Stimulated activated naive CD8-positive, alpha-beta T cell treated with anti-CD3 and anti-CD28 coated beads, Interleukin-15, Interleukin-2, amounts not matched to agents 100 ng/mL and 50 ng/mL, for 24 hours (primary cell): ENCODE results near the gene CNTN4.
"Not testable (repeated sequence)": the region's sequence is repeated elsewhere in the genome, so short reads cannot be mapped to it uniquely, and the experiment has no call there.

Experiments used
- H3K27ac Mint-ChIP-seq: one replicate; pipeline ENCODE4 v1.8.0; 2021; ENCODE audit warnings: mild to moderate bottlenecking, mixed read lengths
- H3K27me3 Mint-ChIP-seq: one replicate; pipeline ENCODE4 v1.8.0; 2021; ENCODE audit warnings: mixed read lengths
- H3K36me3 Mint-ChIP-seq: one replicate; pipeline ENCODE4 v1.8.0; 2021; ENCODE audit warnings: low read depth, mixed read lengths
- H3K4me1 Mint-ChIP-seq: one replicate; pipeline ENCODE4 v1.8.0; 2021; ENCODE audit warnings: low read depth, mixed read lengths
- H3K4me3 Mint-ChIP-seq: one replicate; pipeline ENCODE4 v1.8.0; 2021; ENCODE audit warnings: mild to moderate bottlenecking, mixed read lengths
- H3K9me3 Mint-ChIP-seq: one replicate; pipeline ENCODE4 v1.8.0; 2021; ENCODE audit warnings: mixed read lengths

The CNTN4 gene

DNA sequence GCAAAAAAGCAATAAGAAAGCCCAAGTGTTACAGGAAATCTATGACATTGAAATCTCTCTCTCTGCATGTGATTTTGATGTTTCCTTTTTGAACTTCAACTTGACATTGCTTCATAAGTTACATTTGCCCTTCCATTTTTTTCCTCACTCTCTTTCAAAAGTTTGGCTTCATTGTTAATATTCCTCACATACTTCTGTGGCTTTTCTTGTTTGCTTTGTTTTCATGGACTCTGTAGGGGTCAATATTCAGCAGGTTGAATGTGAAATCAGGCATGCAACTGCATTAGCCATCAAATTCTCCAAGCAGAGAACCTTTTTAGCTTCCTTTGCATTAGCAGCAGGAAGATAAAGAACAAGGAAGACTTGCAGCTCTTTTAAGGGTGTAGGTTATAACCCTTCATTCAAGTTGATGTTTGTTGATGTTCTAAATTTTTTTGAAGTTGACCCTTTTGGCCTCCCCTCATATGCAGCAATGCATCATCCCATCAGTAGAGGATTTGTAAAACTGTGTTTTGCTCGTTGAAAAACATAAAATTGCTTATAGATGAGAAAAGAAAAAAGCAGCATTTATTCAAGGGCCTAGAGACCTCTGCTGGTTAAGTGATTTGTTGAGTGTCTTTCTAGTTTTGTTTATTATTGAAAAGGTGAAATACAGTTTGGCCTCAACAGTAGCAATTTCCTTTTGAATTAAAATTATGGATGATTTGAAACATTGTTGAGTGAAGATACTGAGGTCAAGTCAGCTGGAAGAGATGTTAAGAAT lies 800.1 kb downstream of the CNTN4 start:
- Mint-ChIP-seq H3K4me3 (no peak overlapping the region), H3K27ac (no peak overlapping the region), H3K9me3 (no peaks in the 10 kb centered on the region), H3K27me3 (no peaks in the 10 kb centered on the region), H3K36me3 (no peaks in the 10 kb centered on the region), H3K4me1 (no peaks in the 10 kb centered on the region)

DNA sequence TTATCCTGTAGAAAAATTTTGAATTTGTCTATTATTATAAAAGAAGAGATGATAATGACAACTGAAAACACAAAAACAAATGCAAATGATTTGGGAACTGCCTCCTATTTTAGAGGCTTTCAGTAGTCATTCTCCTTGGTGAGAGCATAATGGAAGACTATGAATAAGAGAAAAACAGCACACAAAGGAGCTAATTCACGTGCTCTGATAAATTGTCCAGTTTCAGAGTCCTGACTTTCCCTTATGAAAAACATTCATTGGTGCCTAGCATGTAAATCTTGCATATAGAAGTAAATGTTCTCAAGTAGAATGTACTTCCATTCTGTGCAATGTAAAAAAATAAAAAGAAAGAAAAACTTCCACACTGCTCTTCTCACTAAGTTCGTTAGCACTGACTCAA lies 805.4 kb downstream of the CNTN4 start:
- no peak overlapping the region for H3K4me3 Mint-ChIP-seq

DNA sequence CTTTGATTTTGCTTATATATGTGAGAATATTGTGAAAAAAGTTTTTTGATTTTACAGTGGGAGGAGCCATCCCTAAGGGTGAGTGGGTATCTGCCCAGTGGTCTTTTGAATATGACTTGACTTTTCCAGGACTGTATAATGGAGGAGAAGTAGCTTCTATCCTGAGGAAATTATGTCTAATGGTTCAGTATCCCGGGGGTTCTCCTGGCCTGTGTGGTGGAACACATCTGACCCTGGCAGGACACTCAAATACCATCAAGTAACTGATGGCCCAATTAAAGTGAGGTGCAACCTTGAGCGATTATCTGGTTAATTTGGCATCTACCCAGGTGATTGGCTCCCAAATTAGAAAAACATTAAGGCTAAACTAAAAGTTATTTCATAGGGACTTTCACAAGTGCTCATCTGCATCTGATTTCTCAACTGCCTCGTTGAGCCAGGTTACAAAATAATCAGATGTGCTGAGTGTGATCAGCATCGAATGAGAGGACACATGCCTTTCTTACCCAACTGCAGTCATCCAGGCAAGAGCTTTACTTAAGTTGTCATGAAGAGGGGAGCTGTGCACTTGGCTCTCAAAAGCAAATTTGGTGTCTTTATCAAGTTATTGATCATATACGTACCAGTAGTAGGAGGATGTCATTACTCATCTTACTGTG lies 810.2 kb downstream of the CNTN4 start:
- no peaks in the 10 kb centered on the region for H3K27me3 Mint-ChIP-seq
- no peak overlapping the region for H3K4me3 Mint-ChIP-seq
- H3K36me3 Mint-ChIP-seq: no peaks in the 10 kb centered on the region
- H3K4me1 Mint-ChIP-seq: no peaks in the 10 kb centered on the region
- no peak overlapping the region for H3K27ac Mint-ChIP-seq
- H3K9me3 Mint-ChIP-seq: no peaks in the 10 kb centered on the region

More for the DNA sequence above, 805.4 kb downstream of the CNTN4 start:
- no peak overlapping the region for H3K27ac Mint-ChIP-seq
- no peaks in the 10 kb centered on the region for H3K27me3 Mint-ChIP-seq
- H3K36me3 Mint-ChIP-seq: no peaks in the 10 kb centered on the region
- H3K9me3 Mint-ChIP-seq: no peaks in the 10 kb centered on the region
- H3K4me1 Mint-ChIP-seq: no peaks in the 10 kb centered on the region

DNA sequence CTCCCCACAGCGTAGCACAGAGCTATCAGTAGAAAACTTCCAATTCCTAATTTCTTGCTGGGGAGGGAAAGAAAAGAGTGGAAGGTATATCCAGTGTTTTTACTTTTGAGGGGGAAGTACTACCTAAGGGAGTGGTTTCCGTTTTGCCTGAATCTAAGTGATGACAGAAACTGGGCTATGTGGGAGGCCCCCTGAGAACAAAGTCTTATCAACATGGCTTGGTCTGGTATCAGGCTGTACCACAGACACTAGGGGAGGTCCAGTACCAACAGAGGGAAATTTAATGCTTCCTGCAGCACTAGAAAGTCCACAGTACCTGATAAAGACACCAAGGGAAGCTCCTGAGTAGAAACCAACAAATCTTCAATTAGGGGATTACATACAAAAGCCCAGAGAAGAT lies 812.3 kb downstream of the CNTN4 start:
- H3K27ac Mint-ChIP-seq: no peak overlapping the region

DNA sequence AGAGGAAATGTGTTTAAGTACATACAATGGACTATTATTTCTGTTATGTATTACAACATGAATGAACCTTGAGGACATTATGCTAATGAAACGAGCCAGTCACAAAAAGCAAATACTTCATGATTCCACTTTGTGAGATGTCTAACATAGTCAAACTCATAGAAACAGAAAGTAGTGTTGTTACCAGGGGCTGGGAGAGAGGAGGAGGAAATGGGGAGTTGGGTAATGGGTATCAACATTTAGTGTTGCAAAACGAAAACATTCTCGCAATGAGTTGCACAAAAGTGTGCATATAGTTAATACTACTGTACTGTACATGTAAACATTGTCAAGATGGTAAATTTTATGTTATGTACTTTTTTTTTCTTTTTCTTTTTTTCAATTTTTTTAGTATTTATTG lies 817.2 kb downstream of the CNTN4 start:
- Mint-ChIP-seq H3K4me3 (no peak overlapping the region), H3K36me3 (no peaks in the 10 kb centered on the region), H3K27me3 (no peaks in the 10 kb centered on the region), H3K4me1 (no peaks in the 10 kb centered on the region), H3K9me3 (no peaks in the 10 kb centered on the region), H3K27ac (no peak overlapping the region)

More for the DNA sequence above, 812.3 kb downstream of the CNTN4 start:
- Mint-ChIP-seq H3K9me3 (no peaks in the 10 kb centered on the region), H3K36me3 (no peaks in the 10 kb centered on the region), H3K4me3 (no peak overlapping the region), H3K27me3 (no peaks in the 10 kb centered on the region), H3K4me1 (no peaks in the 10 kb centered on the region)

DNA sequence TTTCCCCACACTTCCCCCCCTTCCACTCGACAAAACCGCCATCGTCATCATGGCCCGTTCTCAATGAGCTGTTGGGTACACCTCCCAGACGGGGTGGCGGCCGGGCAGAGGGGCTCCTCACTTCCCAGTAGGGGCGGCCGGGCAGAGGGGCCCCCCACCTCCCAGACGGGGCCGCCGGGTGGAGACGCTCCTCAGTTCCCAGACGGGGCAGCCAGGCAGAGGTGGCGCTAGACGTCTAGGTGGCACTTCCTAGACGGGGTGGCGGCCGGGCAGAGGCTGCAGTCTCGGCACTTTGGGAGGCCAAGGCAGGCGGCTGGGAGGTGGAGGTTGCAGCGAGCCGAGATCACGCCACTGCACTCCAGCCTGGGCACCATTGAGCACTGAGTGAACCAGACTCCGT lies 818.0 kb downstream of the CNTN4 start:
- H3K27me3 Mint-ChIP-seq, H3K9me3 Mint-ChIP-seq, H3K27ac Mint-ChIP-seq, H3K4me1 Mint-ChIP-seq, H3K4me3 Mint-ChIP-seq, H3K36me3 Mint-ChIP-seq: not testable (repeated sequence)

DNA sequence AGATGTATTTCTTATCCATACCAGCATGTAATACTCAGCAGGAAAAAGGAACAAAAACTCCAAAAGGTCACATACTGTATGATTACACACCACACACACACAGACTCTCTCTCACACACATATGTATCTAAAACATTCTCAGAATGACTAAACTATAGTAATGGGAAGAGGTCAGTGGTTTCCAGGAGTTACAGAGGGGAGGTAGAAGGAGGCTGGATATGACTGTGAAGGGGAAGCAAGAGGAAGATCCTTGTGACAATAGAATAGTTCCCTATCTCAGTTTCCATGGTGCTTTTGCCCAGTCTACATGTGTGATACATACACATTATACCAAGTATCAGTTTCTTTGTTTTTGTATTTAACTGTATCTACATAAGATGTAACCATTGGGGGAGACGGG lies 821.4 kb downstream of the CNTN4 start:
- Mint-ChIP-seq H3K4me1 (no peaks in the 10 kb centered on the region), H3K27ac (no peak overlapping the region)

DNA sequence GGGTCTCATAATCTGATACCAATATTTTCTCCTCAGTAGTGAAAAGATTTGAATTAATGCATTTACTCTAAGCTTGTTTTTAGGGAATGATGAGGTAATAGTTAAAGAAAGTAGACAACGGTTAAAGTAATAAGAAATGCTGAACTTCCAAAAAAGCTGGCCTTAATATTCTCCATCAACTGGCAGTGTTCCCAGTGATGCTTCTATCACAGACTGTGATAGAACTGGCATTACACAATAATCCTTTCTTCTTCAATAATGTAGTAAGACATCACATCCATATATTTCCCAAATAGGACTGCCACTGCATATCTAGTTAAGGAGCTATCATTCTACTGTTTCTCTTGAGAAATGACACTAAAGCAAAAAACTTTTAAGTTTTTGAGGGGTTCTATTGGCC lies 822.8 kb downstream of the CNTN4 start:
- no peaks in the 10 kb centered on the region for H3K4me1 Mint-ChIP-seq
- H3K9me3 Mint-ChIP-seq: no peaks in the 10 kb centered on the region
- no peak overlapping the region for H3K4me3 Mint-ChIP-seq
- no peaks in the 10 kb centered on the region for H3K36me3 Mint-ChIP-seq
- no peak overlapping the region for H3K27ac Mint-ChIP-seq
- H3K27me3 Mint-ChIP-seq: peaks cover under 1% of the 10 kb centered on the region

More for the DNA sequence above, 821.4 kb downstream of the CNTN4 start:
- Mint-ChIP-seq H3K9me3 (no peaks in the 10 kb centered on the region), H3K4me3 (no peak overlapping the region), H3K36me3 (no peaks in the 10 kb centered on the region), H3K27me3 (no peaks in the 10 kb centered on the region)

DNA sequence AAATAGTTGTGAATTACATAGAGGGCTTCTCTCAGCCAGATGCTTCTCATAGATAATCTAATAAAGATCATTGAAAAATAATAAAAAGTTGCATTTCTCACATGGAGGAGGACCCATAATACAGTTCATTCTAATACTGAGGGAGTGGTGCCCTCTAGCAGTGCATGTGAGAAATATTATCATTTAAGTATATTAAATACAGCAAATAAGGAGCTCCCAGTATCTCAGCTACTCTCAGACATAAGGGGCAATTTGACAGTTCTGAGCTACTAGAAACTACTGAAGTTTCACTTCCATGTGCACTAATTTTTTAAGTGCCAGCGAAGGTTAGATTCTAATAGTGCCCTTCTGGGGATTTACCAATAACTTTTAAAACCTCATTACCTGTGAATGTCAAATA lies 823.2 kb downstream of the CNTN4 start:
- Mint-ChIP-seq H3K36me3 (no peaks in the 10 kb centered on the region), H3K9me3 (no peaks in the 10 kb centered on the region), H3K4me3 (no peak overlapping the region)

DNA sequence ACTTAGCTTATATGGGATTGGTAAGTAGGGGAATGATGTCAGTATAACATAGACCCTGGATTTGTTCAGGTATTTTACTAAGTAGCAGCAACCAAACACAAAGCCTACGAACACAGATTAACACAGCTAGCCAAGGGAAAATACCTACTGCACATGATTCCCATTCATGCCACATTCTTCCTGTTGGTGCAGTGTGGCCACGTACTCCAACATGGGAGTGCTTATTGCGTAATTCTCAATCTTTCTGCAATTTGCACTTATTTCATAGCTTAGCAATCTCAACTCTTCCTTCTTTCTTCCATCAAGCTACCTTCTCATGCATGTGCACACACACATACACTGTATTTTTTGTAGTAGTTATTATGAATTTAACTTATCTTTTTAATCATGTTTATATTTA lies 824.7 kb downstream of the CNTN4 start:
- H3K4me3 Mint-ChIP-seq: no peak overlapping the region
- H3K27ac Mint-ChIP-seq: no peak overlapping the region
- H3K4me1 Mint-ChIP-seq: no peaks in the 10 kb centered on the region
- H3K9me3 Mint-ChIP-seq: no peaks in the 10 kb centered on the region
- H3K27me3 Mint-ChIP-seq: peaks cover 3% of the 10 kb centered on the region
- no peaks in the 10 kb centered on the region for H3K36me3 Mint-ChIP-seq

More for the DNA sequence above, 823.2 kb downstream of the CNTN4 start:
- Mint-ChIP-seq H3K4me1 (no peaks in the 10 kb centered on the region), H3K27me3 (peaks cover 3% of the 10 kb centered on the region), H3K27ac (no peak overlapping the region)

DNA sequence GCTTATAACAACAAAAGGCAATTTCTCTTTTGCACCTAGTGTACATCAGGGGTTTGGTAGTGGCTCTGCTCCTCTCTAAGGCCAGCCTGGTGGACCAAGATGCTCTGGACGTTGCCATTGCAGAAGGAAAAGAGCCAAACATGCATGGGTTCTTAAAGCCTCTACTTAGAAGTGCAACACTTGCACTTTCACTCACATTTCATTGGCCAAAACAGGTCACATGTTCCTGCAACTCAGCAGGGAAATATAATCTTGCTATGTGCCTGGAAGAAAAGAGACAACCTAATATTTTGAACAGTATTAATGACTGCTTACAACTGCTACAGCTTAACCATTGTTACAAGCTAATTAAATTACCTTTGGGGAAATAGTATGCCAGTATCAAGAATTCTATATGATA lies 828.6 kb downstream of the CNTN4 start:
- H3K4me3 Mint-ChIP-seq: no peak overlapping the region
- no peak overlapping the region for H3K27ac Mint-ChIP-seq
- H3K4me1 Mint-ChIP-seq: no peaks in the 10 kb centered on the region
- no peaks in the 10 kb centered on the region for H3K36me3 Mint-ChIP-seq
- no peaks in the 10 kb centered on the region for H3K9me3 Mint-ChIP-seq
- H3K27me3 Mint-ChIP-seq: peaks cover 3% of the 10 kb centered on the region

DNA sequence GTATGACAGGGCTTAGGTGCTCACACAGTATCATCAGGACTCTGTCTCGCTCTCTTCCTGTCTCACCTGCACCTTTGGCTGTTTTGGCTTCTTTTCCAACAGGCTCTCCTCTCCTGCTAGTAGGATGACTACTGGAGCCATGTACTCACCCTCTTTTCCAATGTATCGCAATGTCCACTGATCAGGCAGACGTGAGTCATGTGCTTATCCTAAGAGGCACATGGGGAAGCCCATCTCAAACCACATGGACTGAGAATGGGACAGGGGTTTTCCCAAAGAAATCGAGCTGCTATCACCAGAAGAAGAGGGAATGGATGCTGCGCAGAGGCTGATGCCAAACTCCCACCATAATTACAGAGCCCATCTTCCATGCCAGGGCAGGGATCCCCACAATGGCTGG lies 830.9 kb downstream of the CNTN4 start:
- Mint-ChIP-seq H3K4me1 (no peaks in the 10 kb centered on the region), H3K27me3 (peaks cover 3% of the 10 kb centered on the region), H3K36me3 (no peaks in the 10 kb centered on the region), H3K4me3 (no peak overlapping the region), H3K27ac (no peak overlapping the region), H3K9me3 (no peaks in the 10 kb centered on the region)

DNA sequence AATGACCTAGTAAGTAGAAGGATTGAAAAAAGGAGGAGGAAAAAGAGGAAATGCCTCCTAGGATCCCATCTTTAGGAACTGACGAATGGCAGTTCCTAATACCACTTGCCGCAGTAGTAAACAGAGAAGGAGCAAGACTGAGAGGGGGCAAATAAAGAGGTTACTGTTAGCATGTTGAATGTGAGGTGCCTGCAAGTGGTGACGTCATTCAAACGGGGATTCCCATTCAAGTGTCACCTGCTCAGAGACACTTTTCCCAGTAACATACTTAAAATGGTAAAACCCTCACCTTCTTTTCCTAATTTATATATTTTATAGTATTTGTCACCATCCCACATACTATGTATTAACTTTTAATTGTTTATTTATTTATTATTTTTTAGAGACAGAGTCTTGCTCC lies 832.6 kb downstream of the CNTN4 start:
- no peaks in the 10 kb centered on the region for H3K9me3 Mint-ChIP-seq
- H3K4me1 Mint-ChIP-seq: no peaks in the 10 kb centered on the region
- peaks cover 3% of the 10 kb centered on the region for H3K27me3 Mint-ChIP-seq
- H3K4me3 Mint-ChIP-seq: no peak overlapping the region
- H3K27ac Mint-ChIP-seq: no peak overlapping the region
- no peaks in the 10 kb centered on the region for H3K36me3 Mint-ChIP-seq

DNA sequence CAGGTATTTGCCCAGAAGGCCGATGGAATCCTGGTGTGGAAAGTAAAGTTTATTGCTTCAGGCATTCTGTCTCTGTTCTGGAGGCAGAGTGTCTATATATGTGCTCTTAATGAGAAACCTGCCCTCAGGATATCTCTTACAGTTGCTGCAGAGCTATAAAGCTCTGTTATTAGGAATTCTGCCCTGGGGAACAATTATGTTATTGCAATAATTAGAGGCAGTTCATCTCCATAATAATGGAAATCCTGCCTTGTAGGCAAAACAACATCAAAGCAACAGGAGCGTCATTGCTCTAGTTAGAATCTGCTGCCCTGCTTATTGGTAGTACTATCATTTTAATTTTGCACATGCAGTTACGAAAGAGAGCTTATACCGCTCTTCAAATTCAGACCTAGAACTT lies 835.9 kb downstream of the CNTN4 start:
- Mint-ChIP-seq H3K4me3 (no peak overlapping the region), H3K27ac (no peak overlapping the region)

DNA sequence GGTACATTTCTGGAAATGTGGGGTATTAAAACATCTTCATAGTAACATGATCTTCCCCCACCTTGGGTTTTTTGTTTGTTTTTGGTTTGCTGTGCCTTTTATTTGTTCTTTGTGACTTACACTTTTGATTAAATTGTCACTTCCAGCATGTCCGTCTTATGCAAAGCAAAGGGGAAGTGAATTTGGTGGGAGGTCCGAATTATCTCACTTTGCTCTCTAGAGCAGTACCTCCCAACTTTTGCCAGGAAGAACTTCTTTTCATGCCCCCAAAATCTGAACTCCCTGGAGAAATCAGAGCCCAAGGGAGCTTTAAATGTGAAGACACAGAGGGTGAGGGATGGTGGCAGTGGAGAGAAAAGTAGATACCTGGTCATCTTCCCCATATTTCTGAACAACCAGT lies 838.4 kb downstream of the CNTN4 start:
- H3K36me3 Mint-ChIP-seq: no peaks in the 10 kb centered on the region
- no peaks in the 10 kb centered on the region for H3K9me3 Mint-ChIP-seq
- H3K27me3 Mint-ChIP-seq: peaks cover 7% of the 10 kb centered on the region
- no peak overlapping the region for H3K4me3 Mint-ChIP-seq
- no peak overlapping the region for H3K27ac Mint-ChIP-seq
- H3K4me1 Mint-ChIP-seq: no peaks in the 10 kb centered on the region

More for the DNA sequence above, 835.9 kb downstream of the CNTN4 start:
- Mint-ChIP-seq H3K36me3 (no peaks in the 10 kb centered on the region), H3K9me3 (no peaks in the 10 kb centered on the region), H3K4me1 (no peaks in the 10 kb centered on the region), H3K27me3 (peaks cover 4% of the 10 kb centered on the region)

DNA sequence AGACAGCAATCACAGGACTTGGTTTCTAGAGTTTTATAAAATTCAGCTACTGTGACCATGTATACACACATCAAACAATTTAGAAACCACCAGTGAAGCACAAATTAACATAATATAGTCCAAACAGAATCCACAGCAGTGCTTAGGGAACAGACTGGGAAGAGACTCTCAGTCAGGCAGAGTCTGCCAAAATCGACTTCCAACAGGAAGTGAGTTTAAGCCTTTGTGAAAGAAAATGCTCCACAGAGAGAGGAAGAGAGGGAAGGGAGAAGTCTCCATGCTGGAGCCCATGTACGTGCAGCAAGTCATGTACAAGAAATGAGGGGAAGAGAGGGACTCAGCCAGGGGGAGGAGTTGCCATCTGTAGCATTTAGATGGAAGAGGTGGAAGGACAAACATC lies 838.9 kb downstream of the CNTN4 start:
- Mint-ChIP-seq H3K27me3 (peaks cover 7% of the 10 kb centered on the region), H3K9me3 (no peaks in the 10 kb centered on the region), H3K27ac (no peak overlapping the region), H3K36me3 (no peaks in the 10 kb centered on the region), H3K4me1 (no peaks in the 10 kb centered on the region), H3K4me3 (no peak overlapping the region)
